ENCODE results near the gene EVA1C.
"Not testable (repeated sequence)": the region's sequence is repeated elsewhere in the genome, so short reads cannot be mapped to it uniquely, and the experiment has no call there.

EVA1C gene

DNA sequence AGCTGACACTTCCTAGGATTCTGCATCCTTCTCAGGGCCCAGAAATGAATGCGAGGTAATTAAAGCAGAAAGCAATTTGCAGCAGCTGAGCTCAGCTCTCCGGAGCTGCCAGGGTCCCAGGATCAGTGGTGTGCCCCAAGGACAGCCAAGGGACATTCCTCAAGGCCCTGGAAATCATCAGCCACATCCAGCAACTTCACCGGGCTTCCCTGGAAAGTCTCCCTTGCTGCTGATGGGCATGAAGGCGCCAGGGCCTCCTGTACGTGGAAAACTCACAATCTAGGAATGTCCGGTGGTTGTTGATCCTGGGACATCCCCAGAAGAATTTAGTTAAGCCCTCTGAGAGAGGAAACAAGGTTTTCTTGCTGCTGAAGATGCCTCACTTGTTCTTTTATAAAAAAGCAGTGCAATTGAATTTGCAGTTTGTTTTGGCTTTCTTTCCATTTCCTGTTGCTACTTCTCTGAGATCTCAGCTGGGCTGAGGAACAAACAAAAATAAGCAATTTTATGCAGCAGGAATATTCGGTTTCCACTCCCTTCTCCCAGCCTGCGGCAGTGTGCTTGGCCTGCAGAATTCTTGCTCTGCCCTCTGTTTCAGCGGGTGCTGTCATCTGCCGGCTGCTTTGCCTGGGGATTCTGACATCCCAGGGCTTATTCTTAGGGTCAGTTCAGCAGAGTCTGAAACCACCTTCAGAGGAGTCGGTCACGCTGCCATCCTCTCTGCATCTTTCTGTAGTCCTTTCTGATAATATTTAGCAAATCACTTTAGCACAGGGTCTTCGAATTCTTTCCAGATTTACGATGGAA lies 86.9 kb downstream of the EVA1C start:
- no peak for DNase-seq (ENCODE audit: low spot score)

DNA sequence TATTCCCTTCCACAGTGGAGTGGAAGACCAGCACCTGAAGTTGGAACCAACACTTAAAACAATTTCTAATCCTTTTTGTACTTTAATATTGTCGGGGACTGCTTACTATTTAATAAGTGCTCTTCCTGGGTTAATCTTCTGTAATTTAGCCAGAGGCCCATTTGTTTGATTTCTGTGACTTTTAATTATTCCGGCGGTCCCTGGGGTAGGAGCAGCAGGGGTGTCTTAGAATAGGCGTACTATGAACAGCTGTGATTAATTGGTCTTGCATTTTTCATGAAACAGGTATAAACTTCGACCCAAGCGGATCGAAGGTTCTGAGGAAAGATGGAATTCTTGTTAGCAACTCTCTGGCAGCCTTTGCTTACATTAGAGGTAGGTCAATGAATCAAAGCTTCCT lies 91.1 kb downstream of the EVA1C start:
- not testable (repeated sequence) for DNase-seq (ENCODE audit: low spot score)

DNA sequence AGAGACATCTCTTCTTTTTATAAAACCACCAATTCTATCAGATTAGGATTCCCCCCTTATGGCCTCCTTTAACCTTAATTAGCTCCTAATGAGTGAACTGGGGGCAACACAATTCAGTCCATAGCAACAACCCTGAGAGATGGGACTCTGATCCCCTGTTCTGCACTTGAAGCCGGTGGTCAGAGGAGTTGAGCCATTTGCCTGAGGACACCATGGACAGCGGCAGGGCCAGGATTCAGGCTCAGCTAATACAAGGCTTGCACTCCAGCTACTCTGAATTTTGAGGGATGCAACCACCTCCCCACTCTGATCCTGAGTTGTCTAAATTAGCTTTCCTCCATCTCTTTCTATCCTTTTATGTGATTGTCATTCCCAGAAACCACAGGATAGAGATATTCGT lies 93.3 kb downstream of the EVA1C start:
- DNase-seq (ENCODE audit: low spot score), result not testable (repeated sequence)

DNA sequence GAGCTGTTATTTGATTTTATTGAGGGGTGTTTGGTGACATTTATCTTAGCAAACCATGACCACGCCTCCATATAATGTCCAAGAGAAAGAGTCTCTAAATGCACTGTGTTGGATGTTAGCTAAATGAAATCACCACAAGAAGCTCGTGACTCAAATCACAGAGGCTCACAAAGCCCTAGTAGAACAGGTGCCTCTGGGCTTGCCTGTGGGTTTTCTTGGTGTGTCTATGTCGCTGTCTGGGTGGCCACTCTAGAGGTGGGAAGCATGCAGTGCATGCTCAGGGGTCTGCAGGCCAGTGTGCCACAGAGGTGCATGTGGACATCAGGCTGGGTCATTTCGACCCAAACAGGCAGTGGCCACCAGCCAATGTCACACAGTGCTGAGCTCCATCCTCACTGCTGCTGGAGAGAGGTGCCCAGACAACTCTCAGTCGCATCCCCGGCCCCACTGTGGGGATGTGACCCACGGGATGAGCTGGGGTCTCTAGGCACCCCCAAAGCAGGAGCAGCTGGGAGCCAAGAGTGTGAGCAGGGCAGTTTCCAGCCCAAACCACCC lies 94.0 kb downstream of the EVA1C start:
- DNase-seq (ENCODE audit: low spot score), result not testable (repeated sequence)

GRCh38 chr21:32507342-32507919 lies 94.9 kb downstream of the EVA1C start:
- DNase-seq (ENCODE audit: low spot score), result no peak

DNA sequence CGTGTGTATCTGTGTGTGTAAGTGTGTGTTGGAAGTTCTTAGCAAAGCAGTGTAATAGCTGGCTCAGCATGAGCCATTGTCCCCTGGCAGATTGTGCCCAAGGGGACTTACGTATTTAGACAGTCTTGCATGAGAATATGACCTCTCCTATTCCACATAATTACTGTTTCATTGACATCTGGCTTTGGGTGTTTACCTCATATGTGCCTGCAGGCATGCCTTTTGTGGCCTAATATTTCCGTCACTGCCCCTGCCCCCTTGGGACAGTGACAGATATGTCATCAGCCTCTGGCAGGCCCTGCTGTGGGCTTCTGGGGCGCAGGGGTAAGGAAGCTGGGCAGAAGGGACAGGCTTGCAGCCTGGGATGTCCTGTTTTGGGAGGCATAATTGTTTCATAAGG lies 95.5 kb downstream of the EVA1C start:
- not testable (repeated sequence) for DNase-seq (ENCODE audit: low spot score)

- DNase-seq (ENCODE audit: low spot score), result no peak
Measured at GRCh38 chr21:32508558-32508957, 96.1 kb downstream of the EVA1C start.

GRCh38 chr21:32508975-32509374 lies 96.5 kb downstream of the EVA1C start:
- not testable (repeated sequence) for DNase-seq (ENCODE audit: low spot score)

- no peak for DNase-seq (ENCODE audit: low spot score)
Measured at GRCh38 chr21:32514275-32515055, 102.0 kb downstream of the EVA1C start.

DNA sequence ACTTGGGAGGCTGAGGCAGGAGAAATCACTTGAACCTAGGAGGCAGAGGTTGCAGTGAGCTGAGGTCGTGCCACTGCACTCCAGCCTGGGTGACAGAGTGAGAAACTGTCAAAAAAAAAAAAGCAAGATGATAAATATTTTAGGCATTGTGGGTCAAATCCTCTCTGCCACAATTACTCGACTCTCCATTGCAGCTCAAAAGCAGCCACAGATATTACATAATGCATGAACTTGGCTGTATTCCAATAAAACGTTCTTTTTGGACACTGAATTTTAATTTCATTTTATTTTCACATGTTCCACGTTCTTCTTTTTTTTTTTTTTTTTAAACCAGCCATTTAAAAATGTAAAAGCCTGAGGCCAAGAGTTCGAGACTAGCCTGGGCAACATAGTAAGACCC lies 103.4 kb downstream of the EVA1C start:
- no peak for DNase-seq (ENCODE audit: low spot score)

DNA sequence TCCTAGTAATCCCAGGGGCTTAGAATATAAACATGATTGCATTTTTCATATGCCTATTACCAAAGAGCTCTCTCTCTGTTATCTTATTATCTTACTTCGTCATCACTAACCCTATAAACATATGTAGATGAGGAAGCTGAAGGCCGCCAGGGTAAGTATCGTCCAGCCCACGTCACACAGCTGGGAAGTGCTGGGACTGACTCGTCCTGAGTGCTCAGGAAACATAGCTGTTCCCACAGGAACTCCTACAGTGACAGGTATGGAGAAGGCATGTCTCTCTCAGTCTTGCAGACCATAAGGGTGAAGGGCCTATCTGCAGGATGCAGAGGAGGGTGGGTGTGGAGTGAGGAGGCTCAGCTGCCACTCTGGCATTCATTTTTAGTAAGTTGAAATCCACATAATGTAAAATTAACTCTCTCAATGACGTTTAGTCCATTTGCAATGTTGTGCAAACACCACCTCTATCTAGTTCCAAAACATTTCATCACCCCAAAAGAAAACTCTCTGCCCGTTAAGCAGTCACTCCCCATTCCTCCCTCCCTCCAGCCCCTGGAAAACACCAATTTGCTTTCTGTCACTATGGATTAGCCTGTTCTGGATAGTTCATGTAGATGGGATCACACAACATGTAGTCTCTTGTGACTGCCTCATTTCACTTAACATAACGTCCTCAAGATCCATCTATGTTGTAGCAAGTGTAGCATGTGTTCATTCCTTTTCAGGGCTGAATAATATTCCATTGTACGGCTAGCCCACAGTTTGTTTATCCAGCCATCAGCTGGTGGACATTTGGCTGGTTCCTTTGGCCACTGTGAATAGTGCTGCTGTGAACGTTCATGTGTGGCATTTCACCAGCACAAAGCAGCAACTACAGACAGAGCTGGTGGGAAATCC lies 104.5 kb downstream of the EVA1C start:
- no peak for DNase-seq (ENCODE audit: low spot score)

GRCh38 chr21:32519945-32520874 lies 107.7 kb downstream of the EVA1C start:
- DNase-seq (ENCODE audit: low spot score), result no peak

GRCh38 chr21:32520875-32521735 lies 108.6 kb downstream of the EVA1C start:
- DNase-seq (ENCODE audit: low spot score), result no peak

- DNase-seq (ENCODE audit: low spot score), result no peak
Measured at GRCh38 chr21:32521736-32522355, 109.3 kb downstream of the EVA1C start.

DNA sequence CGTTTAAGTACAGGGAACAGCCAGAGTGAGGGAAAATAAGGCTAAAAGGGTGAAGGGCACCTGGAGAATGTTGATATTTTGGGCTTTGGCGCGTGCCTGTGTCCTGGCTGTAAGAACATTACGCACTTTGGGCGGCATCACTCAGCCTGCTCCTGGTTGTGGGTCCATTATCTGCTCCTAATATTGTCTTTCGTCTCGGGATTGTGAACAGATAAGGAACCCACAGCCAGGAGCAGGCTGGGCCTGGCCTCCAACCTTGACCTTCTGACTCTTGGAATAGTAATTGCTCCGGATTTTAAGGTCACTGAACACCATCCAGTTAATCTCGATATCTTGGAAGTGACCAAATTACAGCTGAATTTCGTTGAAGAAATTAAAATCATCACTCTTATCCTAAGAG lies 111.0 kb downstream of the EVA1C start:
- DNase-seq (ENCODE audit: low spot score), result no peak

DNA sequence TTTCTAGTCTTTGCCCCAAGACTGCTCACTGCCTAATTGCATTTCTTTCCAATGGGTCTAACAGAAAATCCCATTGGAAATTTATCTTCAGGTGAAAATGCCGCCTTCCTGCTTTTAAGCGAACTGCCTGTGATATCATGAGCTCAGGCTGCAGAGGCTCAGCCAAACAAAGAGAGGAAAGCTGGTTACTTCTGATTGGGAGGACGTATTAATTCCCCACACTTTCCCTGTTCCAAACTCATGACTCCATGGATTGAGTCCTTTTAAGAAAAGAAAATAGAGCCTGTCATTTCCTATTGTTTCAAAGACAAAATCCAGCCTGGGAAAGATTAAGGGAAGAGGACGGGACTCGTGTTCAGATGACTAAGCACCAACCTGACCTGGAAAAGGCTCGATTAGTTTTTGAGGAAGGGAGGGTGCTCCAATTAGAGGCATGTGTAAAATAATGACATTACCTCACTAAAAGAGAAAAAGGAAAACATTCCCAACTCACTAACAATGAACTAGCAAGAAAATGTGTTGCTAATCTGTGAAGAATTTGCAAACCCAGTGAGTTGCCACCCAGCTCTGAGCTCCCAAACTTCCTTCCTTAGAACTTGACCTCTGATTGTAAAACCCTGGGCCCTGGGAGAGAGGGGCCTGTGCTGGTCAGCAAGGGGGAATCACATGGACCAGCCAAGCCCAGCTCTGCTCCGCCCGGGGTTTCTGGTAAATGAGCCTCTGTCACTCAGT lies 111.6 kb downstream of the EVA1C start:
- no peak for DNase-seq (ENCODE audit: low spot score)

DNA sequence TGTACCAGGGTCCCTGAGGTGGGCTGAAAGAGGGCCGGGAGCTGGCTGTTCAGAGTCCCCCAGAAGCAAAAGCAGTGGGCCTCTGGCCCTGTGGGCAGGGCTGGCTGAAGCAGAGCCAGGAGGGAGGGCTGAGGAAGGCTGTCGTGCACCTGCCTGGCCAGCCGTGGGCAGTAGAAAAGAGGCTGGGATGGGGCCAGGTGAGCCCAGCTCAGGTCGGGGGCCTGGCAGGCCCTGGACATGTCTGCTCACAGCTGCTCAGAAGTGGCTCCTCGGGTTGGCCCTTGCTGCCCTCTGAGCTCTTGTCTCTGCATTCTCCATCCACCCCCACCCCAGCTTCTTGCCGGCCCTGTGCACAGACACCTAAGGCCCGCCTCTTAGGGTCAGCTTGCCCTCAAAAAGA lies 112.8 kb downstream of the EVA1C start:
- DNase-seq (ENCODE audit: low spot score), result no peak

GRCh38 chr21:32529679-32530078 lies 117.2 kb downstream of the EVA1C start:
- DNase-seq (ENCODE audit: low spot score), result no peak

Data from ecto neural progenitor cell (in vitro differentiated cells).